ENCODE measurements around the gene PRSS56.
A peak's percentile ranks its signal among the peaks of the same experiment; 100 is the strongest.

The PRSS56 gene

GRCh38 chr2:232522623-232523401 lies 2.6 kb downstream of the PRSS56 start:
- peak; percentile 26; the same call in 2 of the 3 replicates for ATAC-seq (ENCODE audit: low read depth)
- H3K9me3 ChIP-seq (ENCODE audit: severe bottlenecking): no peaks in the 10 kb centered on the region
- no peak for TF ChIP-seq CTCF (IDR thresholded peaks at IDR 0.05; ENCODE audit: poor library complexity, severe bottlenecking)
- H3K4me1 ChIP-seq (ENCODE audit: insufficient read depth, poor library complexity, severe bottlenecking): no peaks in the 10 kb centered on the region
- no peak for DNase-seq (ENCODE audit: low spot score)
- H3K36me3 ChIP-seq (ENCODE audit: low read depth): no peaks in the 10 kb centered on the region
- H3K27ac ChIP-seq (ENCODE audit: poor library complexity, severe bottlenecking): no peak overlapping the region
- H3K4me3 ChIP-seq (ENCODE audit: severe bottlenecking): no peak overlapping the region
- peaks cover 35% of the 10 kb centered on the region for H3K27me3 ChIP-seq (ENCODE audit: insufficient read depth, poor library complexity, severe bottlenecking)

- Histone ChIP-seq H3K27me3 (ENCODE audit: insufficient read depth, poor library complexity, severe bottlenecking) (peaks cover 35% of the 10 kb centered on the region), H3K9me3 (ENCODE audit: severe bottlenecking) (no peaks in the 10 kb centered on the region), H3K4me1 (ENCODE audit: insufficient read depth, poor library complexity, severe bottlenecking) (no peaks in the 10 kb centered on the region), H3K27ac (ENCODE audit: poor library complexity, severe bottlenecking) (no peak overlapping the region), H3K4me3 (ENCODE audit: severe bottlenecking) (no peak overlapping the region), H3K36me3 (ENCODE audit: low read depth) (no peaks in the 10 kb centered on the region)
- DNase-seq (ENCODE audit: low spot score) (no peak), ATAC-seq (ENCODE audit: low read depth) (no peak)
- TF ChIP-seq CTCF (IDR thresholded peaks at IDR 0.05; ENCODE audit: poor library complexity, severe bottlenecking): no peak
Measured at GRCh38 chr2:232523402-232523681, 3.2 kb downstream of the PRSS56 start.

- no peaks in the 10 kb centered on the region for H3K36me3 ChIP-seq (ENCODE audit: low read depth)
- H3K27ac ChIP-seq (ENCODE audit: poor library complexity, severe bottlenecking): no peak overlapping the region
- ATAC-seq (ENCODE audit: low read depth): peak; percentile 56
- H3K4me1 ChIP-seq (ENCODE audit: insufficient read depth, poor library complexity, severe bottlenecking): no peaks in the 10 kb centered on the region
- peak; percentile 17 for TF ChIP-seq CTCF (IDR thresholded peaks at IDR 0.05; ENCODE audit: poor library complexity, severe bottlenecking)
- DNase-seq (ENCODE audit: low spot score): no peak
- peak overlapping the region; percentile 7 for H3K4me3 ChIP-seq (ENCODE audit: severe bottlenecking)
- H3K27me3 ChIP-seq (ENCODE audit: insufficient read depth, poor library complexity, severe bottlenecking): peaks cover 35% of the 10 kb centered on the region
- no peaks in the 10 kb centered on the region for H3K9me3 ChIP-seq (ENCODE audit: severe bottlenecking)
Measured at GRCh38 chr2:232523682-232524597, 3.8 kb downstream of the PRSS56 start.

- TF ChIP-seq CTCF (IDR thresholded peaks at IDR 0.05; ENCODE audit: poor library complexity, severe bottlenecking): no peak
- H3K9me3 ChIP-seq (ENCODE audit: severe bottlenecking): no peaks in the 10 kb centered on the region
- H3K27ac ChIP-seq (ENCODE audit: poor library complexity, severe bottlenecking): no peak overlapping the region
- H3K27me3 ChIP-seq (ENCODE audit: insufficient read depth, poor library complexity, severe bottlenecking): peaks cover 35% of the 10 kb centered on the region
- ATAC-seq (ENCODE audit: low read depth) (no peak), DNase-seq (ENCODE audit: low spot score) (no peak)
- no peaks in the 10 kb centered on the region for H3K36me3 ChIP-seq (ENCODE audit: low read depth)
- H3K4me3 ChIP-seq (ENCODE audit: severe bottlenecking): no peak overlapping the region
- no peaks in the 10 kb centered on the region for H3K4me1 ChIP-seq (ENCODE audit: insufficient read depth, poor library complexity, severe bottlenecking)
Measured at GRCh38 chr2:232524771-232525170, 4.6 kb downstream of the PRSS56 start.

All from RWPE2 (cell line).